Psoas muscle (tissue), 8 donors: ENCODE results near the gene SVOPL. TPM values are rescaled to one million over a fixed set of nuclear protein-coding genes. Genes with fewer than 3 reads are reported as not detected.

Source experiments
- ATAC-seq, 4 donors: fragments of 200-7000 bp; cut with Tn5 transposase; one replicate each; pipeline ENCODE4 v1.9.1; 2020; ENCODE audit warnings: moderate library complexity in 3 of 4, mild to moderate bottlenecking in 2 of 4
- DNase-seq, 2 donors: peaks; one replicate each; pipeline ENCODE4 v3.0.0-alpha.2; 2020
- H3K27ac ChIP-seq: fragments of 200-600 bp; one replicate; pipeline ENCODE4 v1.8.0; 2022
- H3K27me3 ChIP-seq, 3 donors: fragments of 200-600 bp in 1 of 3; one replicate each; pipeline versions ENCODE4 v1.6.1 to v1.8.0; 2013 to 2022; ENCODE audit warnings: low read length in 2 of 3, mild to moderate bottlenecking in 2 of 3, moderate library complexity in 1 of 3; ENCODE audit not compliant: insufficient read depth in 3 of 3
- H3K36me3 ChIP-seq, 2 donors: fragments of 200-600 bp in 1 of 2; one replicate each; pipeline versions ENCODE4 v1.6.1 to v1.8.0; 2013 to 2022; ENCODE audit warnings: low read depth in 1 of 2, mild to moderate bottlenecking in 1 of 2, moderate library complexity in 1 of 2; ENCODE audit not compliant: insufficient read depth in 1 of 2
- H3K4me1 ChIP-seq: fragments of 200-600 bp; one replicate; pipeline ENCODE4 v1.8.0; 2022
- H3K4me3 ChIP-seq: fragments of 200-600 bp; one replicate; pipeline ENCODE4 v1.8.0; 2022; ENCODE audit warnings: mild to moderate bottlenecking
- H3K9me3 ChIP-seq: fragments of 200-600 bp; one replicate; pipeline ENCODE4 v1.8.0; 2022
- CTCF ChIP-seq: fragments of 200-600 bp; IDR thresholded peaks from one replicate; pipeline ENCODE4 v1.8.0; 2022; ENCODE audit warnings: antibody characterized with exemption
- WGBS, 3 donors: extraction: QIAGEN DNeasy Blood & Tissue Kit; methylation state at CpG; one replicate each; pipeline versions ENCODE4 v1.1.6 to v1.1.7; 2013; 5-methylcytosine and 5-hydroxymethylcytosine counted together
- intact Hi-C, 2 donors: fragments of 100-400 bp; cut with DNase I; formaldehyde crosslinking; loops; one replicate each; pipeline versions ENCODE4 v1.11.0 to v1.14.2; 2022
- polyA plus RNA-seq, 3 donors: library from polyadenylated mRNA; stranded (reverse); fragments of 200-250 nt; gene quantifications; one replicate each; pipeline ENCODE4 v1.2.3, GENCODE V29; 2013
- total RNA-seq, 4 donors: library from RNA; stranded (reverse); fragmentation: NEBNext Ultra II Directional in 2 of 4; extraction: Animal tissue kit (Norgen Biotek cat#: 25700) in 2 of 4; gene quantifications; one replicate each; pipeline versions ENCODE4 v1.2.1 to v1.2.4, GENCODE V29; 2021 to 2023
- donor health status: healthy with polysubstance abuse.
- donor health status: DM: no; HTN: no; CAD: no; lungs with moderate emphysema.
- donor health status: Bipolar disorder and iron deficiency.
- donor health status: healthy.
- donor health status: DM: yes; HTN: yes; CAD: no.
- donor health status: DM: no; HTN: no; CAD: no.
- donor health status: DM: no; HTN: no; CAD: no.
- donor health status: DM: yes; HTN: yes; CAD: no.

The SVOPL gene
- total and polyA plus RNA-seq, 7 donors: 0.01 TPM; not detected in 6

DNA sequence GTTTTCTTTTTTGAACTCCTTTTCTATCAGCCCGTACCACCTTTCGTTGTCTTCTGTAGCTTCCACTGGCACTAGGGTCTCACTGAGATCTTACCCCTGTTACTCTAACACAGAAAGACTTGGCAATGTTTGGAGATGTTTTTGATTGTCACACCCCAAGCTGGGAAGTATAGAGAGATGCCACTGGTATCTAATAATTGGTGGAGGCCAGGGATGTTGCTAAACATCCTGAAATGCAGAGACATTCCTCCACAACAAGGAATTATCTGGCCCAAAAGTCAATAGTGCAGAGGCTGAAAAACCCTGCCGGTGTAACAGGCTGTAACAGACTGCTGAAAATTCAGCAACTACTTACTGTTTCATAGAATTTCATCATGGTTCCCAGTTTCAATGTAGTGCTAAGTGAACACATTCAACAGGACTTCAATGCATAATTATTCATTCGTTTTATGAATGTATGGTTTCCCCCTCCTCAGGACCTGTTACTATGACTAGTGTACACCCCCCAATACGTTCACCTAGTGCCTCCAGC lies 125.2 kb downstream of the SVOPL start:
- H3K4me3 ChIP-seq: no peak overlapping the region
- H3K4me1 ChIP-seq: no peaks in the 10 kb centered on the region
- H3K9me3 ChIP-seq: no peaks in the 10 kb centered on the region
- 94 to 97% (median 97%) methylated on average over 5 of the region's 5 CpGs for WGBS, 3 donors
- no peak for TF ChIP-seq CTCF
- ATAC-seq: no peak
- DNase-seq: no peak
- intact Hi-C loops: no loop called here
- no peaks in the 10 kb centered on the region for H3K27me3 ChIP-seq
- no peak overlapping the region for H3K27ac ChIP-seq
- peaks cover 11 to 75% of the 10 kb centered on the region in 2 donors for H3K36me3 ChIP-seq

DNA sequence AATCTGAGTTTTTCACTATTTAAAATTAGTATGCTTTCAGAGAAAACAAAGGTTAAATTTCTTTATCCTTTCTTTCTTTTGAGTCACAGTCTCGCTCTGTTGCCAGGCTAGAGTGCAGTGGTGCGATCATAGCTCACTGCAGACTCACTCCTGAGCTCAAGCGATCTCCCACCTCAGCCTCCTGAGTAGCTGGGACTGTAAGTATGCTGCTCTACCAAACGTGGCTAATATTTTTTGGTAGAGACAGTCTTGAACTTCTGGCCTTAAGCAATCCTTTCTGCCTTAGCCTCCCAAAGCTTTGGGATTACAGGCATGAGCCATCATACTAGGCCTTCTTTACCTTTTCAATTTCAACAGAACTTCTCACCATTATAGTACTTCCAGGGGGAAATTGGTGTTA lies 127.4 kb downstream of the SVOPL start:
- no peak for ATAC-seq
- H3K9me3 ChIP-seq: no peaks in the 10 kb centered on the region
- WGBS, 3 donors: 66 to 95% (median 80%) methylated on average over 4 of the region's 4 CpGs
- H3K36me3 ChIP-seq: peaks cover 5 to 72% of the 10 kb centered on the region in 2 donors
- no peak for TF ChIP-seq CTCF
- H3K4me1 ChIP-seq: no peaks in the 10 kb centered on the region
- H3K27ac ChIP-seq: no peak overlapping the region
- intact Hi-C loops: no loop called here
- DNase-seq: no peak
- no peak overlapping the region for H3K4me3 ChIP-seq
- no peaks in the 10 kb centered on the region for H3K27me3 ChIP-seq

DNA sequence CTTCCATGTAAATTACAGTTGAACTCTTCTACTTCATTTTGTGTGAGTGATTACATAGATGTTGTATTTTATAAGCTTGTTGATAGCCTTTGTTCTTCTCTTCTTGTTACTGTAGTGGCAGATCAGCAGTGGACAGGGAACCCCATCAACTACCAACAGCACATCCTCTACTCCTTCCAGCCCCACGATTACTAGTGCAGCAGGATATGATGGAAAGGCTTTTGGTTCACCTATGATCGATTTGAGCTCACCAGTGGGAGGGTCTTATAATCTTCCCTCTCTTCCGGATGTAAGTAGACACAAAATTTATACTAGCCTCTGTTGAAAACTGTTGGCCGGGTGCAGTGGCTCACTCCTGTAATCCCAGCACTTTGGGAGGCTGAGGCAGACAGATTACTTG lies 130.4 kb downstream of the SVOPL start:
- H3K4me3 ChIP-seq: no peak overlapping the region
- 98 to 99% (median 98%) methylated on average over 4 of the region's 4 CpGs for WGBS, 3 donors
- no peak for DNase-seq
- H3K27me3 ChIP-seq: no peaks in the 10 kb centered on the region
- no peaks in the 10 kb centered on the region for H3K4me1 ChIP-seq
- no peaks in the 10 kb centered on the region for H3K9me3 ChIP-seq
- no peak for ATAC-seq
- no peak for TF ChIP-seq CTCF
- intact Hi-C loops: no loop called here
- peaks cover 6 to 64% of the 10 kb centered on the region in 2 donors for H3K36me3 ChIP-seq
- no peak overlapping the region for H3K27ac ChIP-seq

DNA sequence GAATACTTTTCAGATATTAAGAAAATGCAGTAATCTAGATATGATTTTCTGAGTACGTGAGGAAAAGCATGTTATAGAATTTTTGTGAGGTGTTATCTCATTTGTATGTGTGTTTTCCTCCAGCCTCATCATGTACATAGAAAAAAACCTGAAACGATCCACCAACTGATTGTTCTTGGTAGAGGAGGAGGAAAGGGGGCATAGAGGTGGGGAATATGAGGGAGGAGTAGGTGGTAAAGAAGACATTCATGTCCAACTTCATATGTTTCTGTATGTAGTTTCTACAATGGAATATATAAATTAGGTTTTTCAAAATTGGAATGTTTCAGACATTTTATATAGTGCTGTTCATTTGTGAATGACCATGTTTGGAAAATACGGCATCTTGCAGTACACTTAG lies 131.7 kb downstream of the SVOPL start:
- H3K27ac ChIP-seq: no peak overlapping the region
- DNase-seq (no peak), ATAC-seq (no peak)
- WGBS, 3 donors: 96 to 98% (median 97%) methylated on average over 3 of the region's 3 CpGs
- H3K9me3 ChIP-seq: peaks cover 10% of the 10 kb centered on the region
- no peaks in the 10 kb centered on the region for H3K4me1 ChIP-seq
- TF ChIP-seq CTCF: no peak
- intact Hi-C loops: loop anchor here in 1 of 2 donors (10.0 kb wide), 1 partner anchor 105 kb away; the partner anchor contains the start of gene TRIM24
- H3K4me3 ChIP-seq: no peak overlapping the region
- no peaks in the 10 kb centered on the region for H3K27me3 ChIP-seq
- peaks cover 9 to 72% of the 10 kb centered on the region in 2 donors for H3K36me3 ChIP-seq

DNA sequence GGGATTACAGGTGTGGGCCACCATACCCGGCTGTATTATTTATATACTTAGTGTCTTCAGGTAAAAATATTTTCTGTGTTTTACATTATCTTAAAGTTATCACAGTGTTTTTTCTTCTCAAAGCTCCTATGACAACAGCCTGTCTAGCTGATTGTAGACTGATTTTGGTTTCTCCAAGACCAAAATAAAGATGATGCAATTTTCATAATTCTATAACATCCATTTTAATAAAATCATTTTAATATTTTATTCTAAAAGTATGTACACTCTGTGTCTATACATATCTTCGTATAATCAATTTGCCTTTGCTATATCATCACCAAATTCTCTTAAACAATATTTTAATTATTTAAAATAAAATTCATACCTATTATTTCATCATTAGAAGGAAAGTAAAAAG lies 132.5 kb downstream of the SVOPL start:
- intact Hi-C loops: loop anchor here in 1 of 2 donors (10.0 kb wide), 1 partner anchor 104 kb away; the partner anchor contains the start of gene TRIM24
- DNase-seq (no peak), ATAC-seq (no peak)
- TF ChIP-seq CTCF: no peak
- H3K27me3 ChIP-seq: no peaks in the 10 kb centered on the region
- H3K9me3 ChIP-seq: peaks cover 10% of the 10 kb centered on the region
- H3K4me1 ChIP-seq: no peaks in the 10 kb centered on the region
- H3K27ac ChIP-seq: no peak overlapping the region
- peaks cover 9 to 69% of the 10 kb centered on the region in 2 donors for H3K36me3 ChIP-seq
- H3K4me3 ChIP-seq: no peak overlapping the region
- WGBS, 3 donors: 94 to 100% (median 95%) methylated on average over 2 of the region's 2 CpGs
